Ishikawa (cell line): Measurements from ENCODE around the gene HAL.

Source experiments
- CEBPB ChIP-seq: IDR thresholded peaks from 2 replicates; pipeline ENCODE4 v1.6.1; 2012
- CREB1 ChIP-seq: IDR thresholded peaks from 2 replicates; pipeline ENCODE4 v1.6.1; 2012; ENCODE audit warnings: low read depth
- EGR1 ChIP-seq: IDR thresholded peaks from 2 replicates; pipeline ENCODE4 v1.6.1; 2012
- EP300 ChIP-seq: IDR thresholded peaks from 2 replicates; pipeline ENCODE4 v1.6.1; 2012; ENCODE audit warnings: borderline replicate concordance
- FOXM1 ChIP-seq: IDR thresholded peaks from 2 replicates; pipeline ENCODE4 v1.6.1; 2012; ENCODE audit warnings: low read depth, borderline replicate concordance
- NFIC ChIP-seq: IDR thresholded peaks from 2 replicates; pipeline ENCODE4 v1.6.1; 2012
- RAD21 ChIP-seq: IDR thresholded peaks from 2 replicates; pipeline ENCODE4 v1.6.1; 2012; ENCODE audit warnings: low read depth
- TAF1 ChIP-seq: IDR thresholded peaks from 2 replicates; pipeline ENCODE4 v1.6.1; 2012; ENCODE audit warnings: low read depth, mild to moderate bottlenecking
- TCF12 ChIP-seq: IDR thresholded peaks from 2 replicates; pipeline ENCODE4 v1.6.1; 2012; ENCODE audit warnings: low read depth
- TEAD4 ChIP-seq: IDR thresholded peaks from 2 replicates; pipeline ENCODE4 v1.6.1; 2012
- YY1 ChIP-seq: IDR thresholded peaks from 2 replicates; pipeline ENCODE4 v1.6.1; 2012; ENCODE audit warnings: low read depth
- ZBTB7A ChIP-seq: IDR thresholded peaks from 2 replicates; pipeline ENCODE4 v1.6.1; 2012; ENCODE audit warnings: low read depth
- TF ChIP-seq, protein P1 (sequence below): IDR thresholded peaks from 2 replicates; pipeline ENCODE4 v1.6.1; 2012
- TF ChIP-seq, protein P2 (sequence below): IDR thresholded peaks from 2 replicates; pipeline ENCODE4 v1.6.1; 2012
- TF ChIP-seq, protein P3 (sequence below): IDR thresholded peaks from 2 replicates; pipeline ENCODE4 v1.6.1; 2012; ENCODE audit warnings: low read depth, mild to moderate bottlenecking

Gene HAL

DNA sequence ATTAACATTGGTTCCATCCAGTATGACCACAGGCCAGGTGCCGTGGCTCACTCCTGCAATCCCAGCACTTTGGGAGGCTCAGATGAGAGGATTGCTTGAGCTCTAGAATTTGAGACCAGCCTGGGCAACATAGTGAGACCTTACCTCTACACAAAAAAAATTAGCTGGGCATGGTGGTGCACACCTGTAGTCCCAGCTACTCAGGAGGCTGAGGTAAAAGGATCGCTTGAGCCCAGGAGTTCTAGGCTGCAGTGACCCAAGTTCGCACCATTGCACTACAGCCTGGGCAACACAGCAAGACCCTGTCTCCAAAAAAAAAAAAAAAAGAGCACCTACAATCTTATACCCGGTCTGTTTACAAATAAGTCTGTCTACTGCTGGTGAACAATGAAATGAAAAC lies 29.4 kb upstream of the HAL start:
- TF ChIP-seq, protein P1, sequence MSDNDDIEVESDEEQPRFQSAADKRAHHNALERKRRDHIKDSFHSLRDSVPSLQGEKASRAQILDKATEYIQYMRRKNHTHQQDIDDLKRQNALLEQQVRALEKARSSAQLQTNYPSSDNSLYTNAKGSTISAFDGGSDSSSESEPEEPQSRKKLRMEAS, result no peak
- TF ChIP-seq ZBTB7A, result no peak
- TF ChIP-seq NFIC, result no peak
- no peak for TF ChIP-seq TAF1
- TF ChIP-seq TEAD4, result no peak
- TF ChIP-seq TCF12, result no peak
- no peak for TF ChIP-seq RAD21
- TF ChIP-seq, protein P2, sequence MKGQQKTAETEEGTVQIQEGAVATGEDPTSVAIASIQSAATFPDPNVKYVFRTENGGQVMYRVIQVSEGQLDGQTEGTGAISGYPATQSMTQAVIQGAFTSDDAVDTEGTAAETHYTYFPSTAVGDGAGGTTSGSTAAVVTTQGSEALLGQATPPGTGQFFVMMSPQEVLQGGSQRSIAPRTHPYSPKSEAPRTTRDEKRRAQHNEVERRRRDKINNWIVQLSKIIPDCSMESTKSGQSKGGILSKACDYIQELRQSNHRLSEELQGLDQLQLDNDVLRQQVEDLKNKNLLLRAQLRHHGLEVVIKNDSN, result no peak
- TF ChIP-seq, protein P3, sequence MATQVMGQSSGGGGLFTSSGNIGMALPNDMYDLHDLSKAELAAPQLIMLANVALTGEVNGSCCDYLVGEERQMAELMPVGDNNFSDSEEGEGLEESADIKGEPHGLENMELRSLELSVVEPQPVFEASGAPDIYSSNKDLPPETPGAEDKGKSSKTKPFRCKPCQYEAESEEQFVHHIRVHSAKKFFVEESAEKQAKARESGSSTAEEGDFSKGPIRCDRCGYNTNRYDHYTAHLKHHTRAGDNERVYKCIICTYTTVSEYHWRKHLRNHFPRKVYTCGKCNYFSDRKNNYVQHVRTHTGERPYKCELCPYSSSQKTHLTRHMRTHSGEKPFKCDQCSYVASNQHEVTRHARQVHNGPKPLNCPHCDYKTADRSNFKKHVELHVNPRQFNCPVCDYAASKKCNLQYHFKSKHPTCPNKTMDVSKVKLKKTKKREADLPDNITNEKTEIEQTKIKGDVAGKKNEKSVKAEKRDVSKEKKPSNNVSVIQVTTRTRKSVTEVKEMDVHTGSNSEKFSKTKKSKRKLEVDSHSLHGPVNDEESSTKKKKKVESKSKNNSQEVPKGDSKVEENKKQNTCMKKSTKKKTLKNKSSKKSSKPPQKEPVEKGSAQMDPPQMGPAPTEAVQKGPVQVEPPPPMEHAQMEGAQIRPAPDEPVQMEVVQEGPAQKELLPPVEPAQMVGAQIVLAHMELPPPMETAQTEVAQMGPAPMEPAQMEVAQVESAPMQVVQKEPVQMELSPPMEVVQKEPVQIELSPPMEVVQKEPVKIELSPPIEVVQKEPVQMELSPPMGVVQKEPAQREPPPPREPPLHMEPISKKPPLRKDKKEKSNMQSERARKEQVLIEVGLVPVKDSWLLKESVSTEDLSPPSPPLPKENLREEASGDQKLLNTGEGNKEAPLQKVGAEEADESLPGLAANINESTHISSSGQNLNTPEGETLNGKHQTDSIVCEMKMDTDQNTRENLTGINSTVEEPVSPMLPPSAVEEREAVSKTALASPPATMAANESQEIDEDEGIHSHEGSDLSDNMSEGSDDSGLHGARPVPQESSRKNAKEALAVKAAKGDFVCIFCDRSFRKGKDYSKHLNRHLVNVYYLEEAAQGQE, result no peak
- no peak for TF ChIP-seq FOXM1
- TF ChIP-seq CREB1, result no peak
- no peak for TF ChIP-seq CEBPB
- TF ChIP-seq YY1, result no peak
- no peak for TF ChIP-seq EGR1

DNA sequence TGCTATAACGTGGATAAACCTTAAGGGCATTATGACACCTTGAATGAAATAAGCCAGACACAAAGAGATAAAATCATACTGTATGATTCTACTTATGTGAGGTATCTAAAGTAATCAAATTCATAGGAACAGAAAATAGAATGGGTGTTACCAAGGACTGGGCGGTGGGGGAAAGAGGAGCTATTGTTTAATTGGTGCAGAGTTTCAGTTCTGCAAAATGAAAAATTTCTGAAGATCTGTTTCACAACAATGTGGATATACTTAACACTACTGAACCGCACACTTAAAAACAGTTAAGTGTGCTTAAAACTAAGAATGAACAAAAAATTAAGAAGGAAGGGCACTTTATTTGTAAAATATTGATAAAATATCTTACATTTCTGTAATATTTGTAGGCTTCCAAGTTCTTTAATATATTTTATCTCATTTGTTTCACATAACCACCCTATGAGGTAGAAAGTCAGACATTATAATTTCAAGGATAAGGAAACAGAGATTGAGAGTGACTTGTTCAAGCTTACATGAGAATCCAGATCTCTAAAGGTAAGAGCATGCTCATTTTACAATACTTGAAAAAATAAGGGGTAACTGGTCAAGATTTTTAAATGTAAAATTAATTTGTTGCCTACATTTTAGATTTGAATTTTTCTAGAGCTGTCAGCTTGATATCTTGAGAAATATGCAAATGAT lies 24.3 kb upstream of the HAL start:
- TF ChIP-seq CEBPB, result no peak
- TF ChIP-seq FOXM1, result no peak
- TF ChIP-seq RAD21, result no peak
- TF ChIP-seq, protein P3, result no peak
- no peak for TF ChIP-seq TCF12
- no peak for TF ChIP-seq NFIC
- TF ChIP-seq YY1, result no peak
- no peak for TF ChIP-seq TEAD4
- TF ChIP-seq ZBTB7A, result no peak
- TF ChIP-seq CREB1, result no peak
- no peak for TF ChIP-seq EGR1
- TF ChIP-seq, protein P2, result no peak
- no peak for TF ChIP-seq EP300
- TF ChIP-seq TAF1, result no peak
- TF ChIP-seq, protein P1, result no peak

DNA sequence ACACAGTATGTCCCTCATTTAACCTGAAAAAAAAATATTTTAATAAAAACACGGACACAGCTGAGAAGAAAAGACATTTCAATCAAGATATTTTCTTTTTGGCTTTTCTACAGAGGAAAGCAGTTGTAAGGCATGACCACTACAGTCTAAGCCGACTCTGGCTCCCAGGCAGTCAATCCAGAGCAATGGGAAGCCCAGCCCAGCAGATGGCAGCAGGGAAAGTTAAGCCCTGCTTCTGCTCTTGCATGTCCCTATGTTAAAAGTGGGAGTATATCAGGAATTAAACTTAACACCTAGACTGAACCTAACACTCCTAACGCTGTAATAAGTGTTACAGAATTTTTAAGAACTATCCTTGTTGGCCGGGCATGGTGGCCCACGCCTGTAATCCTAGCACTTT lies 19.5 kb upstream of the HAL start:
- TF ChIP-seq NFIC, result no peak
- TF ChIP-seq CEBPB, result no peak
- TF ChIP-seq TAF1, result no peak
- TF ChIP-seq YY1, result no peak
- TF ChIP-seq RAD21, result no peak; the same call in 1 of the 2 replicates
- TF ChIP-seq TCF12, result no peak
- TF ChIP-seq ZBTB7A, result no peak
- no peak for TF ChIP-seq EGR1
- TF ChIP-seq FOXM1, result no peak
- no peak for TF ChIP-seq CREB1
- TF ChIP-seq, protein P1, result no peak
- no peak for TF ChIP-seq EP300
- TF ChIP-seq, protein P2, result no peak
- TF ChIP-seq TEAD4, result no peak
- TF ChIP-seq, protein P3, result no peak
